ENCODE data around the gene GNG7.

DNA sequence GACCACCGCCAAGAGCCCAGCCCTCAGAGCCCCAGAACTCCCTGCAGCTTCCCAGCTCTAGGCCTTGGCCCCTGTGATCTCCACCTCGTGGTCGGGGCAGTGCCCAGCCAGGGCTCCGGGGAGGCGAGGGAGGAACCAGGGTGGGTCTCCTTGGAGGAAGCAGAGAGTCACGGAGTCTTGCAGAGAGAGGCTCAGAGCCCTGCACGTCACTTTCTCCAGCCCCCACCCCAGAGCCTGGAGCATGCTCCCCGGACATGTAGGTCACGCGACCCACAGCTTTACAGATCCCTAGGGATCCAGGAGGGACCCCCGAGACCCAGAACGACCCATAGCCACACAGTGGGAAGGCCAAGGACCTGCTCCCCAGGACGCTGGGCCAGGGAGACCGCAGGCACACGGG lies 214.7 kb downstream of the GNG7 start:
- TF ChIP-seq, protein P1, sequence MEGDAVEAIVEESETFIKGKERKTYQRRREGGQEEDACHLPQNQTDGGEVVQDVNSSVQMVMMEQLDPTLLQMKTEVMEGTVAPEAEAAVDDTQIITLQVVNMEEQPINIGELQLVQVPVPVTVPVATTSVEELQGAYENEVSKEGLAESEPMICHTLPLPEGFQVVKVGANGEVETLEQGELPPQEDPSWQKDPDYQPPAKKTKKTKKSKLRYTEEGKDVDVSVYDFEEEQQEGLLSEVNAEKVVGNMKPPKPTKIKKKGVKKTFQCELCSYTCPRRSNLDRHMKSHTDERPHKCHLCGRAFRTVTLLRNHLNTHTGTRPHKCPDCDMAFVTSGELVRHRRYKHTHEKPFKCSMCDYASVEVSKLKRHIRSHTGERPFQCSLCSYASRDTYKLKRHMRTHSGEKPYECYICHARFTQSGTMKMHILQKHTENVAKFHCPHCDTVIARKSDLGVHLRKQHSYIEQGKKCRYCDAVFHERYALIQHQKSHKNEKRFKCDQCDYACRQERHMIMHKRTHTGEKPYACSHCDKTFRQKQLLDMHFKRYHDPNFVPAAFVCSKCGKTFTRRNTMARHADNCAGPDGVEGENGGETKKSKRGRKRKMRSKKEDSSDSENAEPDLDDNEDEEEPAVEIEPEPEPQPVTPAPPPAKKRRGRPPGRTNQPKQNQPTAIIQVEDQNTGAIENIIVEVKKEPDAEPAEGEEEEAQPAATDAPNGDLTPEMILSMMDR (IDR thresholded peaks at IDR 0.05) = no peak
- TF ChIP-seq POLR2A (IDR thresholded peaks at IDR 0.05) = no peak

All from adrenal gland (tissue), 5 donors.